Measurements from ENCODE around the gene OR2M5. TPM values are rescaled to one million over a fixed set of nuclear protein-coding genes. Genes with fewer than 3 reads are reported as not detected.

OR2M5 gene
- total and polyA plus RNA-seq, 2 of the 8 experiments (the other 6 are each of a cell fraction or from before 2014, with no cell fraction given) = not detected

DNA sequence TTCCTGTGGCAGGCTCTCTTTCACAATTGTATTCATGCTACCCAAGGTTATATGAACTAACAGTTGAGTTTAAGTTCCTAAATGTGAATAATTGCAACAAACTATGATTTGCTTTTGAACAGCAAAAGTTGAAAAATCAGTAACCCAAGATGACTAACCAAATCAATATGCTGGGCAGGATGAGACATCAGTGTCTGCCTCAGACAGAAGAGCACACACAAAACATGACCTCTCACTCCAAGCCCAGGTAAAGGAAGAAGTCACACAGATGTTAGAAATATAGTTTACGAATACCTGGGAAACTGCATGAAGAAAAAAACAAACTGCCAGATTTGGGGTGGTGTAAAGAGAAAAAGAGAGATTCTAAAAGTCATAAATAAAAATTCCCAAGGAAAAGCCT, 46.4 kb upstream of the OR2M5 start:
- no peak overlapping the region for H2AFZ ChIP-seq (ENCODE audit: low read length)
- no peak overlapping the region for H3K27ac ChIP-seq (ENCODE audit: low read depth, low read length)
- H3K79me2 ChIP-seq (ENCODE audit: control insufficient read depth in 1 of 2, insufficient read depth in 2 of 2, low read length in 2 of 2) = no peaks in the 10 kb centered on the region
- WGBS, 2 experiments (ENCODE audit: extremely low coverage in 1 of 2, insufficient coverage in 1 of 2, insufficient read length in 1 of 2, insufficient replicate concordance in 2 of 2, low coverage in 1 of 2, low lambda C conversion rate in 2 of 2, missing lambda C conversion rate in 1 of 2) = 70% methylated on average over 1 of the region's 1 CpG; no CpG with 5 or more reads in 1 of the 2 experiments
- H4K5ac ChIP-seq (ENCODE audit: insufficient read length, low read depth, low read length) = no peak overlapping the region
- no peak overlapping the region for H3K4ac ChIP-seq (replicated peaks; ENCODE audit: insufficient read length, low read depth, low read length)
- H2BK15ac ChIP-seq (ENCODE audit: low read length) = no peak overlapping the region
- H4K91ac ChIP-seq (replicated peaks; ENCODE audit: insufficient read length, low read length) = no peak overlapping the region
- FAIRE-seq (no peak), DNase-seq (ENCODE audit: low read depth in 1 of 2, low spot score in 2 of 2) (no peak)
- H3K4me2 ChIP-seq (ENCODE audit: insufficient read depth in 1 of 2, low read depth in 2 of 2, low read length in 2 of 2) = no peak overlapping the region
- H3K9me3 ChIP-seq (ENCODE audit: insufficient read depth in 2 of 2, low read depth in 1 of 2, low read length in 1 of 2) = peaks cover 66 to 70% of the 10 kb centered on the region in 2 experiments
- no peak overlapping the region for H2BK20ac ChIP-seq (ENCODE audit: low read length)
- H3K23me2 ChIP-seq (ENCODE audit: low read depth, low read length) = no peaks in the 10 kb centered on the region
- no peak overlapping the region for H3K23ac ChIP-seq (ENCODE audit: insufficient read length)
- H3K79me1 ChIP-seq (ENCODE audit: low read depth, low read length) = no peaks in the 10 kb centered on the region
- H2BK120ac ChIP-seq (replicated peaks; ENCODE audit: low read depth, low read length) = no peak overlapping the region
- H3K4me3 ChIP-seq (ENCODE audit: extremely low read depth in 1 of 4, insufficient read depth in 2 of 4, low read depth in 3 of 4, low read length in 4 of 4) = no peak overlapping the region
- no peak overlapping the region for H2BK5ac ChIP-seq (ENCODE audit: low read depth, low read length)
- no peaks in the 10 kb centered on the region for H3K36me3 ChIP-seq (ENCODE audit: control insufficient read depth in 2 of 4, insufficient read depth in 4 of 4, low read length in 3 of 4)
- H3K56ac ChIP-seq (replicated peaks; ENCODE audit: insufficient read length, low read depth, low read length) = no peak overlapping the region
- no peak overlapping the region for H3K9ac ChIP-seq (replicated peaks in 1 of 4; ENCODE audit: extremely low read depth in 1 of 4, low read depth in 3 of 4, low read length in 3 of 4)
- H3K27me3 ChIP-seq (replicated peaks in 1 of 4; ENCODE audit: control insufficient read depth in 3 of 4, extremely low read depth in 1 of 4, insufficient read depth in 3 of 4, low read length in 3 of 4) = no peaks in the 10 kb centered on the region
- H3K4me1 ChIP-seq (replicated peaks in 1 of 4; ENCODE audit: control insufficient read depth in 3 of 4, insufficient read depth in 4 of 4, low read length in 3 of 4) = no peaks in the 10 kb centered on the region
- ChIA-PET POLR2A (ENCODE audit: partially characterized antibody) (no interaction called here), CTCF (ENCODE audit: partially characterized antibody) (no interaction called here)
- H3K18ac ChIP-seq (ENCODE audit: extremely low read depth, low read length) = no peak overlapping the region
- H4K8ac ChIP-seq (ENCODE audit: extremely low read depth, insufficient read depth, low read length) = no peak overlapping the region
- no peak overlapping the region for H2AK5ac ChIP-seq (ENCODE audit: low read depth, low read length)
- H2BK12ac ChIP-seq (ENCODE audit: low read depth, low read length) = no peak overlapping the region
- H4K20me1 ChIP-seq (replicated peaks in 1 of 2; ENCODE audit: control insufficient read depth in 1 of 2, insufficient read depth in 2 of 2, low read length in 2 of 2) = no peaks in the 10 kb centered on the region
- H3K14ac ChIP-seq (ENCODE audit: insufficient read length) = no peak overlapping the region
- no peak for TF ChIP-seq SP4 (IDR thresholded peaks at IDR 0.05; ENCODE audit: low read length)
- TF ChIP-seq TEAD4 (IDR thresholded peaks at IDR 0.05; ENCODE audit: low read depth, low read length) = no peak
- TF ChIP-seq BRCA1 (IDR thresholded peaks at IDR 0.05; ENCODE audit: low read depth, low read length) = no peak
- no peak for TF ChIP-seq CTBP2 (IDR thresholded peaks at IDR 0.05; ENCODE audit: borderline replicate concordance, insufficient read depth, insufficient read length, low read length)
- TF ChIP-seq BACH1 (IDR thresholded peaks at IDR 0.05; ENCODE audit: low read length) = no peak
- TF ChIP-seq, protein P1, sequence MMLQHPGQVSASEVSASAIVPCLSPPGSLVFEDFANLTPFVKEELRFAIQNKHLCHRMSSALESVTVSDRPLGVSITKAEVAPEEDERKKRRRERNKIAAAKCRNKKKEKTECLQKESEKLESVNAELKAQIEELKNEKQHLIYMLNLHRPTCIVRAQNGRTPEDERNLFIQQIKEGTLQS (IDR thresholded peaks at IDR 0.05; ENCODE audit: insufficient read depth, low read depth, low read length) = no peak
- TF ChIP-seq YY1 (IDR thresholded peaks at IDR 0.05; ENCODE audit: low read depth, low read length) = no peak
- TF ChIP-seq SP2 (IDR thresholded peaks at IDR 0.05; ENCODE audit: low read length) = no peak
